Spleen (tissue), 11 donors: Measurements from ENCODE around the gene CIB1. TPM values are rescaled to one million over a fixed set of nuclear protein-coding genes. Genes with fewer than 3 reads are reported as not detected.

ENCODE experiments used
- DNase-seq: peaks from one replicate; pipeline ENCODE4 v3.0.0-alpha.2; 2020
- H3K27ac ChIP-seq, 8 donors: fragments of 200-600 bp; sonication (generic) in 7 of 8; 1 replicate in 4 of 8; 2 replicates in 4 of 8; pipeline versions ENCODE4 v1.5.0 to v1.8.0; 2016 to 2021; ENCODE audit warnings: inconsistent platforms in 4 of 8, mild to moderate bottlenecking in 4 of 8, moderate library complexity in 1 of 8
- H3K27me3 ChIP-seq, 7 donors: fragments of 200-600 bp; sonication (generic) in 6 of 7; replicated peaks in 1 of 7; 1 replicate in 4 of 7; 2 replicates in 3 of 7; pipeline versions ENCODE4 v1.5.0 to v1.8.0; 2016 to 2021; ENCODE audit warnings: inconsistent platforms in 3 of 7, mild to moderate bottlenecking in 1 of 7
- H3K36me3 ChIP-seq, 6 donors: fragments of 200-600 bp; sonication (generic) in 5 of 6; 1 replicate in 4 of 6; 2 replicates in 2 of 6; pipeline versions ENCODE4 v1.5.0 to v1.8.0; 2016 to 2021; ENCODE audit warnings: inconsistent platforms in 2 of 6
- H3K4me1 ChIP-seq, 6 donors: fragments of 200-600 bp; sonication (generic) in 5 of 6; 1 replicate in 3 of 6; 2 replicates in 3 of 6; pipeline versions ENCODE4 v1.5.0 to v1.8.0; 2016 to 2021; ENCODE audit warnings: inconsistent platforms in 3 of 6
- H3K4me3 ChIP-seq, 8 donors: fragments of 200-600 bp; sonication (generic) in 7 of 8; 1 replicate in 4 of 8; 2 replicates in 4 of 8; pipeline versions ENCODE4 v1.5.0 to v1.8.0; 2016 to 2021; ENCODE audit warnings: inconsistent platforms in 4 of 8, mild to moderate bottlenecking in 4 of 8, moderate library complexity in 2 of 8
- H3K9me3 ChIP-seq, 8 donors: fragments of 200-600 bp; sonication (generic) in 7 of 8; 1 replicate in 4 of 8; 2 replicates in 4 of 8; pipeline versions ENCODE4 v1.5.0 to v1.8.0; 2016 to 2021; ENCODE audit warnings: inconsistent platforms in 4 of 8
- POLR2A ChIP-seq, 3 donors: fragments of 450-650 bp; IDR thresholded peaks; one replicate each; pipeline ENCODE4 v1.5.1; 2017; ENCODE audit warnings: antibody characterized with exemption in 3 of 3, mild to moderate bottlenecking in 1 of 3
- POLR2AphosphoS5 ChIP-seq, 3 donors: sonication (generic); formaldehyde crosslinking; IDR thresholded peaks; one replicate each; pipeline ENCODE4 v1.5.1; 2017; ENCODE audit warnings: antibody characterized with exemption in 3 of 3
- WGBS, 5 donors: extraction: QIAGEN DNeasy Blood & Tissue Kit in 3 of 5; methylation state at CpG; one replicate each; pipeline versions ENCODE4 v1.1.5 to v1.1.7; 2013 to 2018; 5-methylcytosine and 5-hydroxymethylcytosine counted together
- intact Hi-C: fragments of 100-400 bp; cut with DNase I; formaldehyde crosslinking; loops from one replicate; pipeline ENCODE4 v1.15.0; 2023; ENCODE audit warnings: low total_unique reads
- polyA plus RNA-seq, 3 donors: library from polyadenylated mRNA; stranded (reverse); fragments of 200-250 nt; gene quantifications; one replicate each; pipeline ENCODE4 v1.2.1, GENCODE V29; 2013
- total RNA-seq, 7 donors: library from RNA; depleted of rRNA in 3 of 7; stranded (reverse); fragments of >200 nt in 3 of 7; fragmentation: NEBNext Ultra II Directional in 4 of 7; extraction: Animal tissue kit (Norgen Biotek cat#: 25700) in 4 of 7; gene quantifications; one replicate each; pipeline versions ENCODE4 v1.1.0 to v1.2.1, GENCODE V29; 2016 to 2021
- TF ChIP-seq, protein P1 (sequence below), 11 experiments: fragments of 200-600 bp in 7 of 11; fragments of 450-650 bp in 4 of 11; sonication (generic) in 4 of 11; IDR thresholded peaks in 8 of 11; conservative IDR thresholded peaks in 3 of 11; 1 replicate in 7 of 11; 2 replicates in 4 of 11; pipeline versions ENCODE4 v1.4.0 to v1.8.0; 2016 to 2021; ENCODE audit warnings: antibody characterized with exemption in 11 of 11, inconsistent platforms in 4 of 11, mild to moderate bottlenecking in 1 of 11
- donor health status: healthy with polysubstance abuse.
- donor health status: DM: no; HTN: no; CAD: no; lungs with moderate emphysema.
- donor health status: DM: no; HTN: no; CAD: no.
- donor health status: Bipolar disorder and iron deficiency.
- donor health status: healthy.
- donor health status: DM: no; HTN: no; CAD: no.
- donor health status: DM: yes; HTN: yes; CAD: no.

Gene CIB1
- total and polyA plus RNA-seq, 10 donors, result 31.7 to 247 (median 79.0) TPM

DNA sequence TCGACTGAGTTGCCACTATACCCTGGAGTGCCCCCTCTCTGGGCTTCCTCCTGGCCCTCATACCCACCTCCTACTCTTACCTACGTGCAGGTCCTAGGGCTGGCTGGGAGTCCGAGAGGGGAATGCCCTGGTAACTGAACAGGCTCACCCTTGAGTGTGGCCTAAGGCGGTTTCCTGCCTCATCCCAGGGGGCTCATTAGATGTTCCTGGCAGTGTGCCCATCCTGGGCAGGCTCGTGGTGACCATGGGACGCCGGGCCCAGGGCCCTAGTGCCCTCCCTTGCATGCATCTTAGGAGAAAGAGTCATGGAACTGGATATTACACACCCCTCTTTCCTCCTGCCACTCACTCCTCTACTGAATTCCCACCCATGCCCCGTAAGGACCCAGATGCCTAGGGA lies 29.8 kb downstream of the CIB1 start:
- no peaks in the 10 kb centered on the region for H3K9me3 ChIP-seq
- intact Hi-C loops, result no loop called here
- H3K4me3 ChIP-seq, result peak overlapping the region in 1 of 8 donors; percentile 95
- H3K27ac ChIP-seq, result peak overlapping the region in 4 of 8 donors; percentile 37 to 94 (median 66)
- 53 to 69% (median 65%) methylated on average over 8 of the region's 8 CpGs for WGBS, 5 donors
- peaks cover 0 to 59% (median 8%) of the 10 kb centered on the region in 6 donors for H3K36me3 ChIP-seq
- TF ChIP-seq POLR2A (IDR thresholded peaks at IDR 0.05) (no peak), POLR2AphosphoS5 (IDR thresholded peaks at IDR 0.05) (peak; percentile 36 to 61 (median 52))
- H3K27me3 ChIP-seq, result no peaks in the 10 kb centered on the region
- peak; percentile 65 for DNase-seq
- H3K4me1 ChIP-seq, result peaks cover 30 to 97% (median 78%) of the 10 kb centered on the region in 6 donors

DNA sequence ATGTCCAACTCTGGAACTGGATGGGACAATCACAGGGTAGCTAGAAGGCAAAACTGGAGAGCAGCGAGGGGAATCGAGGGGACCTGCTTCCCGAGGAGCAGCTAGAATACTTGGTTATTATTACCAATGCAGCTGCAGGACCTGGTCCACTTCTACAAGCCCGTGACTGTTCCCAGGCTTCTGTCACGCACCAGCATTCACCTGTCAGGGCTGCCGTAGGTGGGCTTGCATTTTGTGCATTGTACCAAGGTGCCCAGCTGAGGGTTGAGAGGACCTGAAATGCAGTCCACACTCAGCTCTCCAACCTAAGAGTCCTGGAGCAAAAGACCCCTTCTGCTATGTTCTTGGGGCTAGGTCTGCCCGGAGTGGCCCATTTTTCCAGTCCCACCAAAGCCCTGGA lies 30.3 kb downstream of the CIB1 start:
- H3K4me3 ChIP-seq, result peak overlapping the region in 2 of 8 donors; percentile 90 to 95
- H3K27me3 ChIP-seq, result no peaks in the 10 kb centered on the region
- whole genome bisulfite sequencing, 5 donors, result 96 to 98% (median 97%) methylated on average over 4 to 7 of the region's 7 CpGs
- intact Hi-C loops, result no loop called here
- peak overlapping the region in 3 of 8 donors; percentile 37 to 94 (median 93) for H3K27ac ChIP-seq
- H3K36me3 ChIP-seq, result peaks cover 0 to 54% (median 8%) of the 10 kb centered on the region in 6 donors
- peaks cover 30 to 97% (median 77%) of the 10 kb centered on the region in 6 donors for H3K4me1 ChIP-seq
- no peak for TF ChIP-seq POLR2A (IDR thresholded peaks at IDR 0.05)
- no peak for TF ChIP-seq POLR2AphosphoS5 (IDR thresholded peaks at IDR 0.05)
- TF ChIP-seq, protein P1, sequence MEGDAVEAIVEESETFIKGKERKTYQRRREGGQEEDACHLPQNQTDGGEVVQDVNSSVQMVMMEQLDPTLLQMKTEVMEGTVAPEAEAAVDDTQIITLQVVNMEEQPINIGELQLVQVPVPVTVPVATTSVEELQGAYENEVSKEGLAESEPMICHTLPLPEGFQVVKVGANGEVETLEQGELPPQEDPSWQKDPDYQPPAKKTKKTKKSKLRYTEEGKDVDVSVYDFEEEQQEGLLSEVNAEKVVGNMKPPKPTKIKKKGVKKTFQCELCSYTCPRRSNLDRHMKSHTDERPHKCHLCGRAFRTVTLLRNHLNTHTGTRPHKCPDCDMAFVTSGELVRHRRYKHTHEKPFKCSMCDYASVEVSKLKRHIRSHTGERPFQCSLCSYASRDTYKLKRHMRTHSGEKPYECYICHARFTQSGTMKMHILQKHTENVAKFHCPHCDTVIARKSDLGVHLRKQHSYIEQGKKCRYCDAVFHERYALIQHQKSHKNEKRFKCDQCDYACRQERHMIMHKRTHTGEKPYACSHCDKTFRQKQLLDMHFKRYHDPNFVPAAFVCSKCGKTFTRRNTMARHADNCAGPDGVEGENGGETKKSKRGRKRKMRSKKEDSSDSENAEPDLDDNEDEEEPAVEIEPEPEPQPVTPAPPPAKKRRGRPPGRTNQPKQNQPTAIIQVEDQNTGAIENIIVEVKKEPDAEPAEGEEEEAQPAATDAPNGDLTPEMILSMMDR (IDR thresholded peaks at IDR 0.05 in 8 of 11, conservative IDR thresholded peaks at IDR 0.05 in 3 of 11), result no peak
- H3K9me3 ChIP-seq, result no peaks in the 10 kb centered on the region
- DNase-seq, result peak; percentile 57

- intact Hi-C loops, result no loop called here
- no peak for DNase-seq
- WGBS, 5 donors, result 87 to 97% (median 94%) methylated on average over 4 of the region's 4 CpGs
- H3K27me3 ChIP-seq, result no peaks in the 10 kb centered on the region
- H3K27ac ChIP-seq, result peak overlapping the region in 3 of 8 donors; percentile 91 to 94 (median 93)
- peaks cover 0 to 49% (median 8%) of the 10 kb centered on the region in 6 donors for H3K36me3 ChIP-seq
- H3K4me3 ChIP-seq, result peak overlapping the region in 4 of 8 donors; percentile 87 to 95 (median 90)
- peaks cover 30 to 97% (median 74%) of the 10 kb centered on the region in 6 donors for H3K4me1 ChIP-seq
- H3K9me3 ChIP-seq, result no peaks in the 10 kb centered on the region
- TF ChIP-seq POLR2A (IDR thresholded peaks at IDR 0.05), result no peak
- no peak for TF ChIP-seq POLR2AphosphoS5 (IDR thresholded peaks at IDR 0.05)
- TF ChIP-seq, protein P1 (IDR thresholded peaks at IDR 0.05 in 8 of 11, conservative IDR thresholded peaks at IDR 0.05 in 3 of 11), result no peak
These were observed 30.8 kb downstream of the CIB1 start for GRCh38 chr15:90202929-90203328.

GRCh38 chr15:90201944-90202375 lies 31.8 kb downstream of the CIB1 start:
- H3K9me3 ChIP-seq, result no peaks in the 10 kb centered on the region
- intact Hi-C loops, result no loop called here
- H3K36me3 ChIP-seq, result peaks cover 0 to 41% (median 4%) of the 10 kb centered on the region in 6 donors
- peak; percentile 82 for DNase-seq
- TF ChIP-seq, protein P1 (IDR thresholded peaks at IDR 0.05 in 8 of 11, conservative IDR thresholded peaks at IDR 0.05 in 3 of 11), result no peak
- no peak for TF ChIP-seq POLR2A (IDR thresholded peaks at IDR 0.05)
- TF ChIP-seq POLR2AphosphoS5 (IDR thresholded peaks at IDR 0.05), result no peak
- peak overlapping the region; percentile 62 to 95 (median 89) for H3K4me3 ChIP-seq
- 16 to 36% (median 19%) methylated on average over 12 to 25 of the region's 25 CpGs for WGBS, 5 donors
- H3K27me3 ChIP-seq, result no peaks in the 10 kb centered on the region
- H3K4me1 ChIP-seq, result peaks cover 30 to 88% (median 70%) of the 10 kb centered on the region in 6 donors
- peak overlapping the region in 7 of 8 donors; percentile 84 to 94 (median 88) for H3K27ac ChIP-seq
